GM12878 (cell line): ENCODE data around the gene GPBAR1. TPM values are rescaled to one million over a fixed set of nuclear protein-coding genes. Genes with fewer than 3 reads are reported as not detected.

Source experiments
- BMI1 ChIP-seq: fragments of 450-650 bp; IDR thresholded peaks from 2 replicates; pipeline ENCODE4 v1.6.1; 2016; ENCODE audit warnings: mild to moderate bottlenecking, moderate library complexity, borderline replicate concordance
- CBFB ChIP-seq: IDR thresholded peaks from 2 replicates; pipeline ENCODE4 v1.6.1; 2016; ENCODE audit warnings: antibody characterized with exemption, low read depth
- CBX5 ChIP-seq: sonication (generic); IDR thresholded peaks from 2 replicates; pipeline ENCODE4 v1.6.1; 2016; ENCODE audit warnings: low read depth, moderate library complexity, mild to moderate bottlenecking, inconsistent platforms
- EGR1 ChIP-seq, 2 experiments: IDR thresholded peaks; 1 replicate in 1 of 2; 2 replicates in 1 of 2; pipeline ENCODE4 v1.6.1; 2011 to 2012; ENCODE audit warnings: low read depth in 2 of 2, low read length in 2 of 2, borderline replicate concordance in 1 of 2, mild to moderate bottlenecking in 1 of 2, moderate library complexity in 1 of 2
- HCFC1 ChIP-seq: fragments of 150-350 bp; IDR thresholded peaks from 2 replicates; pipeline ENCODE4 v1.6.1; 2014; ENCODE audit warnings: low read length
- POLR2AphosphoS2 ChIP-seq: IDR thresholded peaks from 2 replicates; pipeline ENCODE4 v1.6.1; 2011; ENCODE audit warnings: low read depth, mild to moderate bottlenecking, low read length, improper control_type of control experiment, moderate library complexity
- RB1 ChIP-seq: fragments of 450-650 bp; formaldehyde crosslinking; IDR thresholded peaks from 2 replicates; pipeline ENCODE4 v1.6.1; 2017; ENCODE audit warnings: mild to moderate bottlenecking, borderline replicate concordance
- RFX5 ChIP-seq: IDR thresholded peaks from 2 replicates; pipeline ENCODE4 v1.6.1; 2011; ENCODE audit warnings: low read depth, low read length, improper control_type of control experiment
- SMAD1 ChIP-seq: fragments of 450-650 bp; IDR thresholded peaks from 2 replicates; pipeline ENCODE4 v1.6.1; 2018; ENCODE audit warnings: mild to moderate bottlenecking, low read depth; ENCODE audit not compliant: partially characterized antibody
- SP1 ChIP-seq: IDR thresholded peaks from one replicate; pipeline ENCODE4 v1.6.1; 2011; ENCODE audit warnings: low read depth, low read length
- STAT3 ChIP-seq: IDR thresholded peaks from 2 replicates; pipeline ENCODE4 v1.6.1; 2011; ENCODE audit warnings: low read depth, low read length, improper control_type of control experiment
- WRNIP1 ChIP-seq: IDR thresholded peaks from 2 replicates; pipeline ENCODE4 v1.6.1; 2011; ENCODE audit warnings: low read depth, low read length, improper control_type of control experiment, borderline replicate concordance
- ZBED1 ChIP-seq: IDR thresholded peaks from 2 replicates; pipeline ENCODE4 v1.6.1; 2016; ENCODE audit warnings: borderline replicate concordance
- ZNF207 ChIP-seq: fragments of 450-650 bp; IDR thresholded peaks from 2 replicates; pipeline ENCODE4 v1.6.1; 2014; ENCODE audit warnings: antibody characterized with exemption, mild to moderate bottlenecking, borderline replicate concordance
- polyA plus RNA-seq, 11 experiments: library from polyadenylated mRNA; depleted of rRNA in 4 of 11; unstranded in 6 of 11; stranded (reverse) in 5 of 11; fragments of >200 nt; fragmentation: Nextera tagmentation in 4 of 11; fragmentation: Illumina TruSeq in 1 of 11; extraction: Ambion mirVana in 4 of 11; extraction: Trizol in 1 of 11; gene quantifications; 1 replicate in 1 of 11; 2 replicates in 10 of 11; pipeline versions ENCODE4 v1.2.1 to v1.2.3, GENCODE V29; 2011 to 2016; ENCODE audit warnings: inconsistent platforms in 2 of 11, missing spikeins in 2 of 11, low read depth in 1 of 11
- total RNA-seq, 4 experiments: library from RNA; depleted of rRNA in 3 of 4; stranded (reverse); fragments of >200 nt in 3 of 4; fragmentation: Illumina TruSeq in 1 of 4; extraction: Trizol in 1 of 4; gene quantifications; 2 replicates each; pipeline versions ENCODE4 v1.2.1 to v1.2.3, GENCODE V29; 2013 to 2021
- TF ChIP-seq, protein P1 (sequence below): fragments of 450-650 bp; IDR thresholded peaks from 2 replicates; pipeline ENCODE4 v1.6.1; 2017; ENCODE audit warnings: mild to moderate bottlenecking
- TF ChIP-seq, protein P2 (sequence below): IDR thresholded peaks from 2 replicates; pipeline ENCODE4 v1.6.1; 2012; ENCODE audit warnings: low read length, inconsistent platforms
- TF ChIP-seq, protein P3 (sequence below): fragments of 450-650 bp; IDR thresholded peaks from 2 replicates; pipeline ENCODE4 v1.6.1; 2017; ENCODE audit warnings: low read depth, mild to moderate bottlenecking, moderate library complexity
- TF ChIP-seq, protein P4 (sequence below): fragments of 150-350 bp; IDR thresholded peaks from 2 replicates; pipeline ENCODE4 v1.6.1; 2016; ENCODE audit warnings: low read depth, low read length
- TF ChIP-seq, protein P5 (sequence below): fragments of 450-650 bp; IDR thresholded peaks from 2 replicates; pipeline ENCODE4 v1.6.1; 2016; ENCODE audit warnings: mild to moderate bottlenecking

The GPBAR1 gene
- total and polyA plus RNA-seq, 10 of the 15 experiments (the other 5 are each of a cell fraction or from before 2014, with no cell fraction given): 0.03 to 0.36 (median 0.11) TPM; not detected in 3

DNA sequence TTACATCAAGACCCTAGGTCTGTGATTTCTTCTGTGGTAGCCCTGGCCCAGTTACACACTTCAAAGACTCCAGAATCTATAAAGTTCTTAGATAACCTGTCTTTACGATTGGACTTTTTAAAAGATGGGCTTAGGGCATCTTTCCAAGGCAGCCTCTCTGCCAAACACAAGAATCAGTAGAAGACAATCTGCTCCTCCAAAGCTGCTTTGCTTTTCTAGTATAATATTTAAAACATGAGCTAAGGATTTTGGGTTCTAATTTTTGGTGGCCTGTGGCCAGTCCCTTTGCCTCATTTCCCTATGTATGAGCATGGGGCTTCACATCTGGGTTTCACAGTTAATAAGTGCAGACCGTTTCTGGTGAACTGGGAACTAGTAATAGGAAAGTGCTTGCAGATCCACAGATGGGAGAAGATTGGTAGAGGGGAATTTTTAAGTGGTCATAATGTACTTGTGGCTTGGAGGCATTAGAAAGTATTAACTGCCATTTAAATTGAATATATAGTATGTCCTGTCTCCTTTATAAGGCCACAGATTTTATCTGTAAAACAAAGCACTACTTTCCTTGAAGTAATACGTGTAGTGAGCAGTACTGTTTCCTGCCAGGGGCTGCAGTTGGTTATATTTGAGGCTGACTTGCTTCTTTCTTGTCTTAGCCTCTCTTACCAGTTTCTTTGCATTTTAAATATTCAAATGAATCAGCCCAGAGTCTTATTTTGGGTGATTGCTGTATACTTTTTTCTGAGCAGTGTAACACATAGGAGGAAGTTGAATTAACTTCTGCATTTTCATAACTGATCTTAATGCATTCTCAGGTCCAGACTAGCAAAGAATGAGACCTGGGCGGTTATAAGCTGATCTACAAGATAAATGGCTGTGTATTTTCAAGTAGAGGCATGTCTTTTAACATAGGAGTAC is 42.3 kb upstream of the GPBAR1 start (continued):
- TF ChIP-seq, protein P1, sequence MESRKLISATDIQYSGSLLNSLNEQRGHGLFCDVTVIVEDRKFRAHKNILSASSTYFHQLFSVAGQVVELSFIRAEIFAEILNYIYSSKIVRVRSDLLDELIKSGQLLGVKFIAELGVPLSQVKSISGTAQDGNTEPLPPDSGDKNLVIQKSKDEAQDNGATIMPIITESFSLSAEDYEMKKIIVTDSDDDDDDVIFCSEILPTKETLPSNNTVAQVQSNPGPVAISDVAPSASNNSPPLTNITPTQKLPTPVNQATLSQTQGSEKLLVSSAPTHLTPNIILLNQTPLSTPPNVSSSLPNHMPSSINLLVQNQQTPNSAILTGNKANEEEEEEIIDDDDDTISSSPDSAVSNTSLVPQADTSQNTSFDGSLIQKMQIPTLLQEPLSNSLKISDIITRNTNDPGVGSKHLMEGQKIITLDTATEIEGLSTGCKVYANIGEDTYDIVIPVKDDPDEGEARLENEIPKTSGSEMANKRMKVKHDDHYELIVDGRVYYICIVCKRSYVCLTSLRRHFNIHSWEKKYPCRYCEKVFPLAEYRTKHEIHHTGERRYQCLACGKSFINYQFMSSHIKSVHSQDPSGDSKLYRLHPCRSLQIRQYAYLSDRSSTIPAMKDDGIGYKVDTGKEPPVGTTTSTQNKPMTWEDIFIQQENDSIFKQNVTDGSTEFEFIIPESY: no peak
- TF ChIP-seq, protein P2, sequence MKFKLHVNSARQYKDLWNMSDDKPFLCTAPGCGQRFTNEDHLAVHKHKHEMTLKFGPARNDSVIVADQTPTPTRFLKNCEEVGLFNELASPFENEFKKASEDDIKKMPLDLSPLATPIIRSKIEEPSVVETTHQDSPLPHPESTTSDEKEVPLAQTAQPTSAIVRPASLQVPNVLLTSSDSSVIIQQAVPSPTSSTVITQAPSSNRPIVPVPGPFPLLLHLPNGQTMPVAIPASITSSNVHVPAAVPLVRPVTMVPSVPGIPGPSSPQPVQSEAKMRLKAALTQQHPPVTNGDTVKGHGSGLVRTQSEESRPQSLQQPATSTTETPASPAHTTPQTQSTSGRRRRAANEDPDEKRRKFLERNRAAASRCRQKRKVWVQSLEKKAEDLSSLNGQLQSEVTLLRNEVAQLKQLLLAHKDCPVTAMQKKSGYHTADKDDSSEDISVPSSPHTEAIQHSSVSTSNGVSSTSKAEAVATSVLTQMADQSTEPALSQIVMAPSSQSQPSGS: peak; percentile 32; the same call in 1 of the 2 replicates
- TF ChIP-seq ZNF207: no peak
- TF ChIP-seq BMI1: no peak
- TF ChIP-seq, protein P3, sequence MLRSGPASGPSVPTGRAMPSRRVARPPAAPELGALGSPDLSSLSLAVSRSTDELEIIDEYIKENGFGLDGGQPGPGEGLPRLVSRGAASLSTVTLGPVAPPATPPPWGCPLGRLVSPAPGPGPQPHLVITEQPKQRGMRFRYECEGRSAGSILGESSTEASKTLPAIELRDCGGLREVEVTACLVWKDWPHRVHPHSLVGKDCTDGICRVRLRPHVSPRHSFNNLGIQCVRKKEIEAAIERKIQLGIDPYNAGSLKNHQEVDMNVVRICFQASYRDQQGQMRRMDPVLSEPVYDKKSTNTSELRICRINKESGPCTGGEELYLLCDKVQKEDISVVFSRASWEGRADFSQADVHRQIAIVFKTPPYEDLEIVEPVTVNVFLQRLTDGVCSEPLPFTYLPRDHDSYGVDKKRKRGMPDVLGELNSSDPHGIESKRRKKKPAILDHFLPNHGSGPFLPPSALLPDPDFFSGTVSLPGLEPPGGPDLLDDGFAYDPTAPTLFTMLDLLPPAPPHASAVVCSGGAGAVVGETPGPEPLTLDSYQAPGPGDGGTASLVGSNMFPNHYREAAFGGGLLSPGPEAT: peak; percentile 82; the same call in 1 of the 2 replicates
- no peak for TF ChIP-seq EGR1 (IDR thresholded peaks at IDR 0.05; ENCODE audit: borderline replicate concordance in 1 of 2, low read depth in 2 of 2, low read length in 2 of 2)
- no peak for TF ChIP-seq CBX5
- no peak for TF ChIP-seq SMAD1
- no peak for TF ChIP-seq RB1
- no peak for TF ChIP-seq WRNIP1
- TF ChIP-seq STAT3: no peak
- peak; percentile 43; the same call in 1 of the 2 replicates for TF ChIP-seq ZBED1
- no peak for TF ChIP-seq POLR2AphosphoS2
- TF ChIP-seq CBFB: no peak
- no peak for TF ChIP-seq SP1
- no peak for TF ChIP-seq RFX5
- TF ChIP-seq, protein P4, sequence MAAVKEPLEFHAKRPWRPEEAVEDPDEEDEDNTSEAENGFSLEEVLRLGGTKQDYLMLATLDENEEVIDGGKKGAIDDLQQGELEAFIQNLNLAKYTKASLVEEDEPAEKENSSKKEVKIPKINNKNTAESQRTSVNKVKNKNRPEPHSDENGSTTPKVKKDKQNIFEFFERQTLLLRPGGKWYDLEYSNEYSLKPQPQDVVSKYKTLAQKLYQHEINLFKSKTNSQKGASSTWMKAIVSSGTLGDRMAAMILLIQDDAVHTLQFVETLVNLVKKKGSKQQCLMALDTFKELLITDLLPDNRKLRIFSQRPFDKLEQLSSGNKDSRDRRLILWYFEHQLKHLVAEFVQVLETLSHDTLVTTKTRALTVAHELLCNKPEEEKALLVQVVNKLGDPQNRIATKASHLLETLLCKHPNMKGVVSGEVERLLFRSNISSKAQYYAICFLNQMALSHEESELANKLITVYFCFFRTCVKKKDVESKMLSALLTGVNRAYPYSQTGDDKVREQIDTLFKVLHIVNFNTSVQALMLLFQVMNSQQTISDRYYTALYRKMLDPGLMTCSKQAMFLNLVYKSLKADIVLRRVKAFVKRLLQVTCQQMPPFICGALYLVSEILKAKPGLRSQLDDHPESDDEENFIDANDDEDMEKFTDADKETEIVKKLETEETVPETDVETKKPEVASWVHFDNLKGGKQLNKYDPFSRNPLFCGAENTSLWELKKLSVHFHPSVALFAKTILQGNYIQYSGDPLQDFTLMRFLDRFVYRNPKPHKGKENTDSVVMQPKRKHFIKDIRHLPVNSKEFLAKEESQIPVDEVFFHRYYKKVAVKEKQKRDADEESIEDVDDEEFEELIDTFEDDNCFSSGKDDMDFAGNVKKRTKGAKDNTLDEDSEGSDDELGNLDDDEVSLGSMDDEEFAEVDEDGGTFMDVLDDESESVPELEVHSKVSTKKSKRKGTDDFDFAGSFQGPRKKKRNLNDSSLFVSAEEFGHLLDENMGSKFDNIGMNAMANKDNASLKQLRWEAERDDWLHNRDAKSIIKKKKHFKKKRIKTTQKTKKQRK: no peak
- TF ChIP-seq, protein P5, sequence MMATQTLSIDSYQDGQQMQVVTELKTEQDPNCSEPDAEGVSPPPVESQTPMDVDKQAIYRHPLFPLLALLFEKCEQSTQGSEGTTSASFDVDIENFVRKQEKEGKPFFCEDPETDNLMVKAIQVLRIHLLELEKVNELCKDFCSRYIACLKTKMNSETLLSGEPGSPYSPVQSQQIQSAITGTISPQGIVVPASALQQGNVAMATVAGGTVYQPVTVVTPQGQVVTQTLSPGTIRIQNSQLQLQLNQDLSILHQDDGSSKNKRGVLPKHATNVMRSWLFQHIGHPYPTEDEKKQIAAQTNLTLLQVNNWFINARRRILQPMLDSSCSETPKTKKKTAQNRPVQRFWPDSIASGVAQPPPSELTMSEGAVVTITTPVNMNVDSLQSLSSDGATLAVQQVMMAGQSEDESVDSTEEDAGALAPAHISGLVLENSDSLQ: no peak
- TF ChIP-seq HCFC1: no peak
